Measurements from ENCODE around the gene KATNB1. TPM values are rescaled to one million over a fixed set of nuclear protein-coding genes. Genes with fewer than 3 reads are reported as not detected.

Gene KATNB1
- total RNA-seq, 1 donor: 23.7 TPM

GRCh38 chr16:57724531-57724930 is 11.0 kb upstream of the KATNB1 start:
- TF ChIP-seq, protein P1, sequence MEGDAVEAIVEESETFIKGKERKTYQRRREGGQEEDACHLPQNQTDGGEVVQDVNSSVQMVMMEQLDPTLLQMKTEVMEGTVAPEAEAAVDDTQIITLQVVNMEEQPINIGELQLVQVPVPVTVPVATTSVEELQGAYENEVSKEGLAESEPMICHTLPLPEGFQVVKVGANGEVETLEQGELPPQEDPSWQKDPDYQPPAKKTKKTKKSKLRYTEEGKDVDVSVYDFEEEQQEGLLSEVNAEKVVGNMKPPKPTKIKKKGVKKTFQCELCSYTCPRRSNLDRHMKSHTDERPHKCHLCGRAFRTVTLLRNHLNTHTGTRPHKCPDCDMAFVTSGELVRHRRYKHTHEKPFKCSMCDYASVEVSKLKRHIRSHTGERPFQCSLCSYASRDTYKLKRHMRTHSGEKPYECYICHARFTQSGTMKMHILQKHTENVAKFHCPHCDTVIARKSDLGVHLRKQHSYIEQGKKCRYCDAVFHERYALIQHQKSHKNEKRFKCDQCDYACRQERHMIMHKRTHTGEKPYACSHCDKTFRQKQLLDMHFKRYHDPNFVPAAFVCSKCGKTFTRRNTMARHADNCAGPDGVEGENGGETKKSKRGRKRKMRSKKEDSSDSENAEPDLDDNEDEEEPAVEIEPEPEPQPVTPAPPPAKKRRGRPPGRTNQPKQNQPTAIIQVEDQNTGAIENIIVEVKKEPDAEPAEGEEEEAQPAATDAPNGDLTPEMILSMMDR (IDR thresholded peaks at IDR 0.05; ENCODE audit: insufficient read depth, low read length): no peak
- no peak overlapping the region for H3K4me3 ChIP-seq (ENCODE audit: low read depth, low read length)
- no peak for DNase-seq (ENCODE audit: low read depth)

- no peak for DNase-seq (ENCODE audit: low read depth)
- no peak overlapping the region for H3K4me3 ChIP-seq (ENCODE audit: low read depth, low read length)
- TF ChIP-seq, protein P1 (IDR thresholded peaks at IDR 0.05; ENCODE audit: insufficient read depth, low read length): no peak
Measured at GRCh38 chr16:57725151-57725550, 10.4 kb upstream of the KATNB1 start.

- no peak overlapping the region for H3K4me3 ChIP-seq (ENCODE audit: low read depth, low read length)
- DNase-seq (ENCODE audit: low read depth): no peak
- TF ChIP-seq, protein P1 (IDR thresholded peaks at IDR 0.05; ENCODE audit: insufficient read depth, low read length): no peak
Measured at GRCh38 chr16:57725554-57725953, 10.0 kb upstream of the KATNB1 start.

DNA sequence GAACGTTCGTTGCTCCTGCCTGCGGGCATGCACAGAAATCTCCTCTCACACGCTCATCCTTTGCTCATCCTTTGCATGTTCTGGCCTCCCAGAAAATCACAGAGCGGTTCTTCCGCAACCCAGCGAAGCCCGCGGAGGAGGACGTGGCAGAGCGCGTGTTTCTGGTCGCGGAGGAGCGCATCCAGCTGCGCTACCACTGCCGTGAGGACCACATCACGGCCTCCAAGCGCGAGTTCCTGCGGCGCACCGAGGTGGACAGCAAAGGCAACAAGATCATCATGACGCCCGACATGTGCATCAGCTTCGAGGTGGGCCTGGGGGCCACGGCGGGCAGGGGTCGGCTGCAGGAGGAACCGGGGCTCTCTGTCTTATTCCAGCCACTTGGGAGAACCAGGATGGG is 9.6 kb upstream of the KATNB1 start:
- no peak overlapping the region for H3K4me3 ChIP-seq (ENCODE audit: low read depth, low read length)
- TF ChIP-seq, protein P1 (IDR thresholded peaks at IDR 0.05; ENCODE audit: insufficient read depth, low read length): no peak
- no peak for DNase-seq (ENCODE audit: low read depth)

GRCh38 chr16:57726433-57726947 is 9.1 kb upstream of the KATNB1 start:
- TF ChIP-seq, protein P1 (IDR thresholded peaks at IDR 0.05; ENCODE audit: insufficient read depth, low read length): no peak
- no peak overlapping the region for H3K4me3 ChIP-seq (ENCODE audit: low read depth, low read length)
- DNase-seq (ENCODE audit: low read depth): no peak

- no peak for DNase-seq (ENCODE audit: low read depth)
- TF ChIP-seq, protein P1 (IDR thresholded peaks at IDR 0.05; ENCODE audit: insufficient read depth, low read length): no peak
- no peak overlapping the region for H3K4me3 ChIP-seq (ENCODE audit: low read depth, low read length)
Measured at GRCh38 chr16:57727610-57728009, 8.0 kb upstream of the KATNB1 start.
